ENCODE measurements around the gene SLC14A1.

- TF ChIP-seq ZMAT5 (CRISPR knock-in tag; IDR thresholded peaks at IDR 0.05; ENCODE audit: borderline replicate concordance, low read depth) (no peak), NR1H2 (CRISPR knock-in tag; IDR thresholded peaks at IDR 0.05; ENCODE audit: borderline replicate concordance, low read depth) (no peak), STAT5B (CRISPR knock-in tag; IDR thresholded peaks at IDR 0.05) (no peak), RNF219 (CRISPR knock-in tag; IDR thresholded peaks at IDR 0.05) (no peak), ZNF3 (CRISPR knock-in tag; IDR thresholded peaks at IDR 0.05) (no peak), FOXP1 (IDR thresholded peaks at IDR 0.05) (no peak), FOXP1 (CRISPR knock-in tag; IDR thresholded peaks at IDR 0.05) (no peak), ZNF660 (CRISPR knock-in tag; IDR thresholded peaks at IDR 0.05; ENCODE audit: borderline replicate concordance, low read depth) (no peak)
Observed at GRCh38 chr18:45733535-45733934, 9.6 kb downstream of the SLC14A1 start.

Measured in HepG2 (cell line).